Measurements from ENCODE around the gene SBSN.

SBSN gene

DNA sequence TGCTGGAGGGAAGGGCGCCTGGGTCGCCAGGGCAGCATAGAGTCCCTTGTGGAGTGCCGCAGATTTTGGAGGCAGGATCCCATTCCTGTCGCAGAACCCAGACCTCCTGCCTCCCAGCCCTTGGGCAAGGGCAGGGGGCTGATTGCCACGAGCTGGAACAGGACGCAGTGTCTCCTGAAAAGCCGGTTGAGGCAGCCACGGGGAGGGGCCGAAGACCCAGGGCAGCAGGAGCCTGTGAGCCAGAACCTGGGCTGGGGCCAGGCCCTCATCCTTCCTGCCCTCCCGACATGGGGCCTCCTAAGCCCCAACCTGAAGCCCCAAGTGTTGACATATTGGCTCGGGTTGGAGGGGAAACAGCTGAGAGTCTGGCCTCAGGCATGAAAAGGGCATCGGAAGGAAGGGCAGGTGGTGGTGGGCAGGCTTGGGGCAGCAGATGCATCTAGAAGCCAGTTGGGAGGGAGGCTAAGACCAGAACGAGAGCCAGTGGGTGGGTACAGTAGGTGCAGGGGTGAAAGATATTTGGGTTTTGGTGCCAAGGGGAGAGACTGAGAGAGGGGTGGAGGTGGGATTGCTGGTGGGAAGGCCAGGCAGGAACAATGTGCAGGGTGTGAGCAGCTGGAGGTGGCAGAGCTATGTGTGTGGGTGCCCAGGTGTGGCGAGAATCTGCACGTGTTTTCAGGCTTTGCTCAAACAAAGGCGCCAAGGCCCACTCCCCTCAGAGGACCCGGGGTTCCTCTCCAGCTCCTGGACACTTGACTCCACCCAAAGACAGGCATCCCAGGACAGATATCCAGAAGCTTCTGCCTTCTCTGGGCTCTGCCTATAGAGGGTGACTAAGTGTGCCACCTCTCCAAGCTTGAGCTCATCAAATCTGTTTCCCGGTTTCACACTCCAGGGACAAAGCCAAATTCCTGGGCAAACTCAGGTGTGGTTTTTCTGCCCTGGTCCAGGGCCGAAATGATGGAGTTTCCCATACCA, 1.4 kb upstream of the SBSN start:
- DNase-seq = no peak

DNA sequence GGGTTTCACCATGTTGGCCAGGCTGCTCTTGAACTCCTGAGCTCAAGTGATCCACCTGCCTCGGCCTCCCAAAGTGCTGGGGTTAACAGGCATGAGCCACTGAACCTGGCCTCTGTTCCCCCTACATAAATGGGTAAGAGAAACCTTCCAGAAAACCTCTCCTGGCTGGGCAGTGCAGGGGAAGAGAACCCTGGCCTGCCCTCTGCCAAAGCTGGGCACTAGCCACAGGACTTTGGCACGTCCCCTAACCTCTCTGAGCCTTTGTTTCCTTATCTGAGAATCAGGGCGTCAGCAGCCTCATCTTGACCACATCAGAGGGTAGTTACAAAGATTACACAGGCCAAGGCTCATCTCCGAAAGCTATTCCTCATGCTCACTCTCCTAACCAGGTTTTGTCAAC, 2.2 kb downstream of the SBSN start:
- DNase-seq = no peak

DNA sequence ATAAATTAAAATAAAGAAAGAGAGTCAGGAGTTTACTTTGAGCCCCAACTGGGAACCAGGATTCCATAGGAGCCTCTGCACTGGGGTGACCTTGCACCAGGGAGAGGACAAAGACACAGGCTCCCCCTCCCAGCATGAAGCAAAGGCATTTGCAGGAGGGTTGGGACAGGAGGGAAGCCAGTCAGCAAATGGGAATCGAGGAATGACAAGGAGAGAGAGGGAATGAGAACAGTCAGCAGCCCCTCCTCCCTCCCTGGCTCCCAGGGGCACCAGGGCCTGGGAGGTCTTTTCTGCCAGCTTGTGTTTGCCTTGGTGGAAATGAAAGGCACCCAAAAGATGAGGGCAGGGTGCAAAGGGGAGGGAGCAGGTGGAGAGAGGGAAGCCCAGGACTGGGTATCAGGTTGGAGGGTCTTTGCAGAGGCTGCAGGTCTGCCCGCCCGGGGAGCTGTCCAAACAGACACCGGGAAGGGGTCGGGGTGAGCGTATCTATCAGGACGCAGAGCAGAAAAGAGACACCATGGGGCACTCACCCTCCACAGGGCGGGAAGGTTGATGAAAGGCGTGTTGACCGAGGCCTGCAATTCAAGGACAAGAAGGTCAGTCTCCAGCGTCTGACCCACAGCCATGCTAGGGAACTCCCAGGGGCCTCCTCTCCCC, 3.8 kb downstream of the SBSN start:
- no peak for DNase-seq

DNA sequence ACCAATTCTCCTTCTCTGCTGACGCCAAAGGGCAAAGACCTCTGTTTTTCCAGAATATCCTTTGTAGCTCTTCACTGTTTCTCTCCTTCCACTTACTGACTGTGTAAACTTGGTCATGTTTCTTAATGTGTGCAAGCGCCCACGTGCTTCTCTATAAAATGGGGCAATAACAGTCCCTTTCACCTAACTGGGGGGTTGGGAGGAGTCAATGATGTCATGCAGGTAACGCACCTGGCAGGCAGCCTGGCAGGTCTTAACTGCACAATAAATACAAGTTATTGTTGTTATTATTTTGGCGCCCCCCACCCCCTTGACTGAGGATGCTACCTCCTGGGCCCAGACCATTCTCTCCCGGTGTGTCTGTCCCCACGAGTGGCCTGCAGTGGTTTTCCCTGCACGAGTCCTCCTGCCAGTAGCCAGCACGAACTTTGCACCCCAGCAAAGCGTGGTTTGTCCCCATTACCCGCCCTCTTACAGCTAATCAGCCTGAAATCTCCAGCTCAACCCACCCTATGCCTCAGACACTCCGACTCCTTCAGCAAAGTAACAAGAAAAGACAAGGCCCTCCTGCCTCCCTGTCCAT, 5.3 kb downstream of the SBSN start:
- DNase-seq = no peak

DNA sequence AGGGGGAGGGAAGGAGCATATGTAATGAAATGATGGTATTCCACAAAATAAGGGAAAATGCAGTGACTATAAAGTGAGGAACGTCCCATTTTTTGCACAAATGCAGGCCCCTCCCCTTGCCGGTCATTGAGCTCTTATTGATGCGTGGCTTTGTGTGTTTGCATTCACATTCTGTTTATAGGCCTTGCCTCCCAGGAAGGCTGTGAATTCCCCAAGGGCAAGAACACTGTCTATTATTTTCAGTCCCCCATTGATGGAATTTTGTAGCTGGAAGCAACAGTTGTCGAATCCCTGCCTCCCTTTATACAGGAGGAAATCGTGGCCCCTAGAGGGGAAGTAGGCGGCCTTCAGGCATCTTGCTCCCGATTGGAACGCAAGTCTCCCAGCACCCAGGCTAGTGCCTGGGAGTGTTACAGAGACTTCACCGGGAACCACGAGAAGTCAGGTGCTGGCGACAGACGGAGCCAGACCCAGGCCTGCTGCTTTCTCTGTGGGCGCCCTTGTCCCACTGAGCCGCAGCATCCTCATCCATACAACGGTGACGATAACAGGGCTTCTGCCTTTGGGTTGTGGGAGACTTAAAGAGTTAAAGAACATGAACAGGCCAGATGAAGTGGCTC, 6.9 kb downstream of the SBSN start:
- DNase-seq = no peak

DNA sequence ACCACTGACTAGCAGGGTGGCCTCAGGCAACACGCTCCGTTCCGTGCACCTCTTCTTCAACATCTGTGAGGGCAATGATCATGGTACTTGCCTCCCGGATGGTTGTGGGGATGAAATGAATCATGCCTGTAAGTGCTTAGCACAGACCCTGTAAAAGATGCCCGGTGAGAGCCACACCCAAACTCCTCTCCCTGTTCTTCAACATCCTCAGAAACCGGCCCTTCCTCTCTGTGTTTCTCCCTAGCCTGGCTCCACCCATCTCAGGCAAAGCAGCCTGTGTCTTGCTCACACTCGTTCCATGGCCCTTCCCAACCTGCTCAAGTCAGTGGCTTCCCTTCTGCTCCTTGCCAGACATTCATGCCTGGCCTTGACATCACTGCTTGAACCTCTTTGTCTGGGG, 8.8 kb downstream of the SBSN start:
- DNase-seq = no peak

DNA sequence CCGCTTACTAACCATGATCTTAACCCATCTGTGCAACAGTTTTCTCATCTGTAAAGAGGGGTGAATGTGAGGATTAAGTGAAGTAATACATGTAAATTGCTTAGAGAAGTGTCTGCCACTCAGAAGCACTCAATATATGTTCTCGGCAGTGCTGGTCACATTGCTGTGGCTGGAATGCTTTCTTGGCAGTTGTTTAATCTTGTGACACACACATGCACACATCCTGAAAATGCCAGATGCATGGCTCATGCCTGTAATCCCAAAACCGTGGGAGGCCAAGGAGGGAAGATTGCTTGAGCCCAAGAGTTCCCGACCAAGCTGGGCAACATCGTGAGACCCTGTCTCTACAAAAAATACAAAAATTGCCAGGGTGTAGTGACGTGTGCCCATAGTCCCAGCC, 9.8 kb downstream of the SBSN start:
- no peak for DNase-seq

DNA sequence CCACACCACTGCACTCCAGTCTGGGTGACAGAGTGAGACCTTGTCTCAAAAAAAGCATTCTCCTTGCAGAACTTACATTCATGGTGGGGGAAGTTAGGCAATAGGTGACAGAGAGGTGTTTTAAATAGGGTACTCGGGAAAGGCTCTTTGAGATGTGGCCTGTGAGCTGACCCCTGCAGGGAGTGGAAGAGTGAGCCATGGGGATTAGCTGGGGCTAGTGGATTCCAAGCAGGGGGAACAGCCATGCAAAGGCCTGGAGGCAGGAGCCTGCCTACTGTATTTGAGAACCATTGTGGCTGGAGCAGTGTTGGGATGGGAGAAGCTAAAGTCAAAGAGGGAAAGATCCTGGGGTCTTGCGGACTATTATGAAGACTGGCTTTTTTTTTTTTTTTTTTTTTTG, 10.8 kb downstream of the SBSN start:
- DNase-seq = no peak

DNA sequence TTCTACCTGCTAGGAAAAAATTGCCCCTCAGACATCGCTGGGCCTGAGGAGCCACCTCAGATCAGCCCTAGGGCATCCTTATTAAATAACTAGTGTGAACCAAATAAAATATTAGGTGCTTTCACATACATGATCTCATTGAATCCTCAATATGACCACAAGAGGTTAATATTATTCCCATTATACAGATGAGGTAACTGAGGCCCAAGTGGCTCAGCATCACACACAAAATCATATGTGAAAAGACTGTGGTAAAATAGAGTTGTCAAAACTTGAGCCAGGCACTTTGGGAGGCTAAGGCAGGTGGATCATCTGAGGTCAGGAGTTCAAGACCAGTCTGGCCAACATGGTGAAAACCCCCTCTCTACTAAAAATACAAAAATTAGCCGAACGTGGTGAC, 11.8 kb downstream of the SBSN start:
- DNase-seq = no peak

DNA sequence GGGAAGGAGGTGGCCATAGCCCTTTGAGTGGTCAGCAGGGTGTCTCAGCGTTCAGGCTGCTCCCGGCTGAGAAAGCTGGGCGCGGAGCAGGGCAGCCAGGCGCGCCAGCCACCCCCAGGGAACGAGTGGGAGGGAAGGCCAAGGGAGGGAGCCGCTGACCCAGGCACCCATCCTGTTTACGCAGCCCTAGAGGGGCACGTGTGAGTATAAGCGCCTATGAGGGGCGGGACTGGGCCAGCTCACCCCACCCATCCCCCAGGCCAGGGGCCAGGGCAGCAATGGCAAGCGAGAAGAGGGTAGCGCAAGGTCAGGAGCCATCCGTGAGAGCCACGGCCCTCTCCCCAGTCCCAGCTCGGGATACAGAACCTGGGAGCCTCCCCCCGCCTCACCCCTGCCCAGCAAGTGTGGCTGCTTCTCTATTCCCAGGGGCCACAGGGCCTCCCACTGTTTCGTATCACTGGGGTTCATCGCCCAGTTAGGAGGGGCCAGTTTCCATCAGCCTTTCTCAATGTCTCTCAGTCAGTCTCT, 13.8 kb downstream of the SBSN start:
- DNase-seq = no peak

DNA sequence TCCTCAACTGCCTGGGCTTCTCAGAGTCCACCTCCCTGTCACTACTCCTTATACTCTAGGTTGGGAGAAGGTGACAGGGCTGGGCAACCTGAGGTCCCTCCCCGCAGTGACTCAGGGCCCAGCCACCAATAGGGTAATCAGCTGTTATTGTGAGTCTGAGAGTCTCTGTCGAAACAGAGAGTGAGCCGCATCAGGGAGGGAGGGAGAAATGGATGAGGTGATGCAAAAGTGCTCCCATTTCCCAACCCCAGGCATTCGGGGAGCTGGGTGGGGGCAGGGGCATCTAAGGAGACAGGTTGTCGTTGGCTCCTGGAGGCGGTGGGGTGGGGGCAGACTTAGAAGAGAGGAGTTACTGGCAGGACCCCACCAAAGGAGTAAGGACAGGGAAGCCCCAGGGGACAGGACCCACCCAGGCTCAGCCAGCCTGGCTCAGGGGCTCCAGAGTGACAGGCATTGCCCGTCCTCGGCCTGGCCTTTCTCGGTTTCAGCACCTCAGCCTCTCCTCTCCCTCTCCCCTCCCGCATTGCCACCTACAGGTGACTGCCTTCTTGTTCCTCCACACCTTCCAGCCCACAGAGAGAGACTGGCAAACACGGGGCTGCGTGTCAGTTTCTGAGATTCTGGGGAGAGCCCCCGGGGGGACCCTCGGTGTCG, 14.4 kb downstream of the SBSN start, which contains the start of gene DMKN:
TSS of gene DMKN (minus strand) at position 22 of the 654 bp plus-strand sequence. CDS start 174 bp downstream, outside the sequence.
- DNase-seq = no peak

DNA sequence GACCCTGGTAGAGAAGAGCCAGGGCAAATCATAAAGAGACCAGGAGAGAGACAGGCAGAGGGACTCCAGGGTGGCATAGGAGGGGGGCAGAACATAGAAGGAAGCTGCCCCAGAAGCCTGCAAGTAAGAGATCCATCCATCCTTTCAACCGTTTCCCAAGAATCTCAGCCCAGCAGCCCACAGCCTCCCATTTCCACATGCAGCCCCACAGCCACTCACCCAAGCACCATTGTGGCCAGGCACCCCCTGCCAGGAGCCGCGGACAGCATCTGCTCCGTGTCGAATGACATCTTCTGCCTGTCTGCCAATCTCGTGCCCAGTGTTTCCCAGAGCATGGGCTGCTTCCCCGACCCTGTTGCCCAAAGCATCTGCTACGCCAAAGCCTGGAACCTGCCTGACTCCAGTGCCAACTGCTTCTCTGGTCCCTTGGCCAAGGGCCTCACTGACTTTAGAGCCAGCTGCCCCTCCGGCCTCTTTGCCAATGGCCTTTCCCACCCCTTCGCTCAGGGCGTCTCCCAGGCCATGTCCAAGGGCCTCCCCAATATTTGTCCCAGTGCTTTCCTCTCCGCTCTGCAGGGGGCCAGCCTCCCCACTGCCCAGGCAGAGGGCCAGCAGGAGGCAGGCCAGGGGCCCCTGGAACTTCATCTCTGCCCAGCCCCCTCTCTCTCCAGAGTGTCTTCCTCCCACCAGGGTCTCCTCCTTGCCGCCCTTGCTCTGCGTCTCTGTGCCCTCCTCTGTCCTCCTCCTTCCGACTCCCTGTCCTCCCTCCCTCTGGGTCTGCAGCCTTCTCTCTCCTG, 15.1 kb downstream of the SBSN start:
- DNase-seq = no peak

DNA sequence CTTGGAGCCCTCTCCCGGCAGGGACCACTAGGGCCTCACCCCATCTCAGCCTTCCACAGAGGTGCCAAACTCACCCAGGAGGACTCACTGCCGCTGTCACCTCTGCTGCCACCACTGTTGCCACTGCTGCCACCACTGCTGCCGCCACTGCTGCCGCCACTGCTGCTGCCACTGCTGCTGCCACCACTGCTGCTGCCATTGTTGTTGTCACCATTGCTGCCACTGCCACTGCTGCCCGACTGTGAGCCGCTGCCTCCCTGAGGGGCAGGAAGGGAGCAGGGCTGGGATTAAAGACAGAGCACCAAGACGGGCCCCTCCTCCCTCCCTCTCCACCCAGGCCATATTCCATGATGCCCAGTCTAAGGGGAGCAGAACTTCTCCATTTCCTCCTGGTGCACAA, 16.8 kb downstream of the SBSN start:
- DNase-seq = no peak

DNA sequence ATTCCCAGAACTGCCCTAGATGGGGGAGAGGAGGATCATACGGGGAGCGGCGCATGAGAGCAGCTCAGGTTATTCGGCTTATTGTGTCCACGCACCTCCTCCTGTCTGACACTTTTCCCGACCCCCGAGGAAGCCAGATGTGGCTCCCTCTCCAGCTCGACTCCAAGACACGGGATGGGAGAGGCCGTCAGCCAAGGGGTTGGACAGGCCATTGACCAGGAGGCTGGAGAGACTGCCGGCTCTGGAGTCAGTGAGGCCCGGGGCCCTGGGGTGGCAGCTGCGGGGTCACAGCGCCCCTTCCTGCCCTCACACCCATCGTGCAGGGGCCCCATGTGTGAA, 17.5 kb downstream of the SBSN start:
- no peak for DNase-seq

DNA sequence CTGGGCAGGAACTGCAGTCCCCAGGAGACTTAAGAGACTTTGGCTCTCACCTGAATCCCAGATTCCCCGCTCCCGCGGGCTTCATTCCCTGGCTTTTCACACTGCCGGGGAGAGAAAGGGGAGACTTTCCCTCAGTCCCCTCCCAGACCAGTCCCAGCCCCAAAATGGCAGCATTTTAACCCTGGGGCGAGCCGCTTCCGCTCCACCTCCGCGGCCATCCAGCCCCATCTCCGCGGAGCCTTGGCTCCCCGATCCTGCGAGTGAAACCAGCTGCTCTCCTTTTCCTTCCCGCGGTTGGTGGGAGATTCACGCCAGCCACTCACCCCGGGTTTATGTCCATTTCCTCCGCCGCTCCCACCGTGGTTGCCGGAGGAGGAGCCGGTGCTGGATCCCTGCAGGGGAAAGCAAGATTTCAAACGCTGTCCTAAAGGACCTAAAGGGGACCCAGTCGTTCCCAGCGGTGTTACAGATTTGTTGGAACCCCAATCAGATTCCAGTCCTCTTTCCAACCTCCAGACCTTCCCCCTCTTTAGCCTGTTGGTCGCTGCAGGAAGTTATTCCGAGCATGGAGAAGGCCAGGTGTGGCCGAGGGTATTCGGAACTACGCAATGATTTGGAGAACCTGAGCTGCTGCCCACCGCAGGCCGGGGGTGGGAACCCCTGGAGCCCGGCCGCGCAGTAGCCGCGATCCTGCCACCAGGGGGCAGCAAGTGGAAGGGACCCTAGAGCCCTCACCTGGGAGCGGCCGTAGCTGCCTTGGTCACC, 18.1 kb downstream of the SBSN start:
- DNase-seq = peak; percentile 83 to 86

DNA sequence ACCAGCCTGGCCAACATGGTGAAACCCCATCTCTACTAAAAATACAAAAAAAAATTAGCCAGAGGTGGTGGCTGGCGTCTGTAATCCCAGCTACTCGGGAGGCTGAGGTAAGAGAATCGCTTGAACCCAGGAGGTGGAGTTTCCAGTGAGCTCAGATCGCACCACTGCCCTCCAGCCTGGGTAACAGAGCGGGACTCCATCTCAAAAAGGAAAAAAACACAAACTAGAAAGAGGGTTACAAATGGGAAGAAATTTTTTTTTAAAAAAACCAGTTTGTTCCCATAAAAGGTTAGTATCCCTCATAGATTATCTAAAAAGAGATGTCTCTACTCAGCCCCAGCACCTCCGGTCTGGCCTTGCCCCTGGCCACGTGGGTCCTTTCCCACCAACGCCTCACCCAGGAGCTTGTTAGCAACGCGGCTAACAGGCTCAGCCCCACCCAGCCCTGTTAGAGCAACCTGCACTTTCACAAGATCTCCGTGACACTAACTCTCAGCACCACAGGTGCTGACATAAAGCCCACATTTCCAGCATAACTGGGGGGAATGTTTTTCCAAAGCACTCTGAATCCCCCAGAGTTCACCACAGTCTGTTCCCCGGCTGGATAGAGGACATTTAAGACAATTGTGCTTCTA, 19.0 kb downstream of the SBSN start:
- DNase-seq = peak; percentile 26 to 43

DNA sequence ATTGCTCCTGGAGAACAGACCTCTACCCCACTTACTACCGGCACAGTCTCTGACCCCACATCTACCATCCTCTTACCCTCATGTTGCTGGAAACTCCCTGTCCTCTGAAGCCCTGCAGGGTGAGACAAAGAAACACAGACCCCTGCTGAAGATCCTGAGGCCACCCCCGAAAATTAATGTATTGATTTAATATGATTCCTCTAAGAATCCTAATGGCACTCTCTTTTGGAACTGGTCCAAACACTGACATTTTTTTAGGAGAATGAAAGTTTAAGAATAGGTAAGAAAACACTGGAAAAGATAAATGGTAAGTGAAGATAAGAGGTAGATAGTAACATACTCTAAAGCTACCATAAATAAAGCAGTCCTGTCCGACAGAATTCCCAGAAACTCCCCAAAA, 20.0 kb downstream of the SBSN start:
- no peak for DNase-seq

DNA sequence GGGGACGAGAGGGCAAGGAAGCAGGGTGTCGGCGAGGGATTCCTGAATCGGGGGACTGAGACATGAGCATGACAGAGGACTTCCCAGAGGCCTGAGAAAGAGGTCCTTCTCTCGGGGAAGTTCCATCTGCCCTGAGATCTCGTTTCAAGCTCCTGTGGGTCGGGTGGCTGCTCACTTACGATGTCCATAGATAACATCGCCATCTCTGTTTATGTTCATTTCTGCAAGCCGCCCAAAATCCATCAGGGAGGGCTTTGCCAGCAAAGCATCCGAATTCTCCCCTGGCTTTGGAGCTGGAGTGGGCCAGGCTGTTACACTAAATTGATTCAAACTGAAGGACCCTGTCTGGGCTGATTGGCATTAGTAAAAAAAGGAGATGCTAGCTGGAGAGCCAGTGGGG, 20.6 kb downstream of the SBSN start:
- no peak for DNase-seq

DNA sequence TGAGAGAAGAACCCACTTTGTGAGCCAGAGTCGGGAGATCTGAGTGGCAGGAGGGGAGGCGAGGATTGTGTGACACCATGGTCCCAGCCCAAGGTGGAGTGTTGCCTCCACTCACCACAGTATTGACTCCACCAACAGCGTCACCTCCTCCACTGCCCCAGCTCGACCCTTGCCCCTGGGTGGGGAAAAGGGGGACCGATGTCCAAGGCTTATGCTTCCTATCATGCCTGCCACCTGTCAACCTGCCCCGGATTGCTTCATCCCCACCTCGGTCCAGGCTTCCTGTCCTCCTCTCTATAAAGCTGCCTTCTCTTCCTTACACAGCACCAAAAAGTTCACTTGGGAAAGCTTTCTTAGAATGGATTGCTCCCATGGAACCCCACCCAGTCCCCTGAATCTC, 22.1 kb downstream of the SBSN start:
- DNase-seq = no peak

DNA sequence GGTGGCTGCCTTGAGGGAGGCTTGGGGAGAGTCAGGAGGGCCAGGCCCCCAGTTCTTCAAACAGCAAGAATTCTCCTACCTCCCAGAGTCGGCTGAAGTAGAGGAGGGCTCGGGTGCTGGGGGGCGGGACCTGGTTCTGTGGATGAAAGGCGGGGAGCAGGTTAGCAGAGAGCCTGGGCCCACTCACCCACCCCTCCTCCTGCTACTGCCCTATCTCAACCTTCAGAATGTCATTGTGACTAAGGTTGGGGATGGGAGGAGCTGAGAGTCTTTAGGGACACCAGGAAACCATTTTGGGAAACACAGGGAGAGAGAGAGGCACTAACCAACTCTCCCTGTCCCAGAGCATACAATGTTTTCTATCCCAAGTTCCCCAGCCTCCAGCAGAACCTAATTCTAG, 25.4 kb downstream of the SBSN start:
- no peak for DNase-seq

DNA sequence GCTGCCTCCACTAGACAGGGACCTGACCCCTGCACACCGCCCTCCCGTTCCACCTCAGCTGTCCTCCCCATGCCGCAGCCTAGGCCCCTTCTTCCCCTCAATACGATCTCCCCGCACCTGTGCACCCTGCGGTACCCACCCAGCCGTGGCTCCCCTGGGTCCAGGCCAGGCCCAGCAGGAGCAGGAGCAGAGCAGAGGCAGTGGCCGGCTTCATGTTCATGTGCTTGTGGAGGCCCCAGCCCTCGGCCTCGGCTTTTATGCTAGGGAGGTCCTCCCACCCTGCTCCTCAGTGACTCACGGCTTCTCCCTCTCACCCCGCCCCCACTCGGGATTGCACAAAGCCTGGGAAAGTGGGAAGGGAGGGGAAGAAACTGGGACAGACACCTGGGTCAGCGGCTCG, 26.4 kb downstream of the SBSN start:
- DNase-seq = no peak
